HepG2 (cell line): Measurements from ENCODE around the gene TAS2R19. TPM values are rescaled to one million over a fixed set of nuclear protein-coding genes. Genes with fewer than 3 reads are reported as not detected.

Experiments used
- AKAP8 ChIP-seq: sonication (generic); formaldehyde crosslinking; IDR thresholded peaks from 2 replicates; pipeline ENCODE4 v1.5.1; 2020; ENCODE audit warnings: mild to moderate bottlenecking, missing genetic modification reagents
- HES4 ChIP-seq: sonication (generic); formaldehyde crosslinking; IDR thresholded peaks from 2 replicates; pipeline ENCODE4 v1.9.0; 2021; ENCODE audit warnings: mild to moderate bottlenecking, missing genetic modification reagents, borderline replicate concordance
- HMG20A ChIP-seq: IDR thresholded peaks from 2 replicates; pipeline ENCODE4 v1.6.1; 2016; ENCODE audit warnings: borderline replicate concordance
- MEF2D ChIP-seq: sonication (generic); formaldehyde crosslinking; IDR thresholded peaks from 2 replicates; pipeline ENCODE4 v1.5.1; 2020; ENCODE audit warnings: mild to moderate bottlenecking, missing genetic modification reagents
- NCOA2 ChIP-seq: sonication (generic); formaldehyde crosslinking; IDR thresholded peaks from 2 replicates; pipeline ENCODE4 v1.8.0; 2022; ENCODE audit warnings: inconsistent platforms
- NR2F2 ChIP-seq: IDR thresholded peaks from 2 replicates; pipeline ENCODE4 v1.6.1; 2012; ENCODE audit warnings: low read depth, inconsistent platforms, borderline replicate concordance
- RARG ChIP-seq: sonication (generic); formaldehyde crosslinking; IDR thresholded peaks from 2 replicates; pipeline ENCODE4 v1.4.0; 2020; ENCODE audit warnings: low read depth, mild to moderate bottlenecking, missing genetic modification reagents
- SOX6 ChIP-seq, 2 experiments: fragments of 450-650 bp in 1 of 2; sonication (generic) in 1 of 2; formaldehyde crosslinking in 1 of 2; IDR thresholded peaks; 2 replicates each; pipeline versions ENCODE4 v1.4.0 to v1.6.1; 2017 to 2020; ENCODE audit warnings: antibody characterized with exemption in 1 of 2, mild to moderate bottlenecking in 1 of 2, missing genetic modification reagents in 1 of 2
- TEAD3 ChIP-seq: optimal IDR thresholded peaks from 2 replicates; pipeline ENCODE3; 2016; ENCODE audit warnings: borderline replicate concordance
- ZFP36 ChIP-seq: fragments of 150-350 bp; IDR thresholded peaks from 2 replicates; pipeline ENCODE4 v1.6.1; 2018; ENCODE audit warnings: borderline replicate concordance, low read length, low read depth; ENCODE audit not compliant: partially characterized antibody
- ZFP82 ChIP-seq: sonication (generic); formaldehyde crosslinking; IDR thresholded peaks from 2 replicates; pipeline ENCODE4 v1.5.1; 2020; ENCODE audit warnings: mild to moderate bottlenecking, missing genetic modification reagents, borderline replicate concordance
- ZKSCAN5 ChIP-seq: sonication (generic); formaldehyde crosslinking; IDR thresholded peaks from 2 replicates; pipeline ENCODE4 v1.5.1; 2020; ENCODE audit warnings: mild to moderate bottlenecking, missing genetic modification reagents
- ZNF143 ChIP-seq: sonication (generic); formaldehyde crosslinking; IDR thresholded peaks from 2 replicates; pipeline ENCODE4 v1.4.0; 2020; ENCODE audit warnings: missing genetic modification reagents
- ZNF33B ChIP-seq: sonication (generic); formaldehyde crosslinking; IDR thresholded peaks from 2 replicates; pipeline ENCODE4 v1.5.1; 2020; ENCODE audit warnings: mild to moderate bottlenecking, missing genetic modification reagents
- ZNF589 ChIP-seq: sonication (generic); formaldehyde crosslinking; conservative IDR thresholded peaks from 2 replicates; pipeline ENCODE4 v1.8.0; 2022; ENCODE audit warnings: mild to moderate bottlenecking, moderate library complexity, missing genetic modification reagents
- ZSCAN29 ChIP-seq: sonication (generic); formaldehyde crosslinking; conservative IDR thresholded peaks from 2 replicates; pipeline ENCODE4 v1.4.0; 2020; ENCODE audit warnings: mild to moderate bottlenecking, missing genetic modification reagents
- polyA plus RNA-seq, 8 experiments: library from polyadenylated mRNA; depleted of rRNA in 3 of 8; stranded (reverse) in 7 of 8; unstranded in 1 of 8; fragments of >200 nt; fragmentation: Illumina TruSeq in 4 of 8; extraction: Trizol in 4 of 8; gene quantifications; 2 replicates each; pipeline versions ENCODE4 v1.2.1 to v1.2.3, GENCODE V29; 2011 to 2016; ENCODE audit warnings: low read depth in 4 of 8, missing spikeins in 1 of 8, mixed read lengths in 1 of 8; ENCODE audit not compliant: insufficient read depth in 1 of 8
- total RNA-seq, 5 experiments: library from RNA; depleted of rRNA; stranded (reverse); fragments of >200 nt; fragmentation: Illumina TruSeq; extraction: Trizol; gene quantifications; 2 replicates each; pipeline ENCODE4 v1.2.3, GENCODE V29; 2016; ENCODE audit warnings: low read depth in 1 of 5
- TF ChIP-seq, protein P1 (sequence below): sonication (generic); formaldehyde crosslinking; IDR thresholded peaks from 2 replicates; pipeline ENCODE4 v1.4.0; 2020; ENCODE audit warnings: mild to moderate bottlenecking, missing genetic modification reagents, borderline replicate concordance
- TF ChIP-seq, protein P2 (sequence below): sonication (generic); formaldehyde crosslinking; IDR thresholded peaks from 2 replicates; pipeline ENCODE4 v1.5.0; 2020; ENCODE audit warnings: missing genetic modification reagents, mild to moderate bottlenecking, borderline replicate concordance
- TF ChIP-seq, protein P3 (sequence below): sonication (generic); formaldehyde crosslinking; IDR thresholded peaks from 2 replicates; pipeline ENCODE4 v1.4.0; 2020; ENCODE audit warnings: missing genetic modification reagents, borderline replicate concordance
- TF ChIP-seq, protein P4 (sequence below): sonication (generic); formaldehyde crosslinking; IDR thresholded peaks from 2 replicates; pipeline ENCODE4 v1.5.0; 2020; ENCODE audit warnings: mild to moderate bottlenecking, missing genetic modification reagents

Gene TAS2R19
- total and polyA plus RNA-seq, 2 of the 13 experiments (the other 11 are each of a cell fraction or from before 2014, with no cell fraction given) = 0.62 to 5.3 TPM

DNA sequence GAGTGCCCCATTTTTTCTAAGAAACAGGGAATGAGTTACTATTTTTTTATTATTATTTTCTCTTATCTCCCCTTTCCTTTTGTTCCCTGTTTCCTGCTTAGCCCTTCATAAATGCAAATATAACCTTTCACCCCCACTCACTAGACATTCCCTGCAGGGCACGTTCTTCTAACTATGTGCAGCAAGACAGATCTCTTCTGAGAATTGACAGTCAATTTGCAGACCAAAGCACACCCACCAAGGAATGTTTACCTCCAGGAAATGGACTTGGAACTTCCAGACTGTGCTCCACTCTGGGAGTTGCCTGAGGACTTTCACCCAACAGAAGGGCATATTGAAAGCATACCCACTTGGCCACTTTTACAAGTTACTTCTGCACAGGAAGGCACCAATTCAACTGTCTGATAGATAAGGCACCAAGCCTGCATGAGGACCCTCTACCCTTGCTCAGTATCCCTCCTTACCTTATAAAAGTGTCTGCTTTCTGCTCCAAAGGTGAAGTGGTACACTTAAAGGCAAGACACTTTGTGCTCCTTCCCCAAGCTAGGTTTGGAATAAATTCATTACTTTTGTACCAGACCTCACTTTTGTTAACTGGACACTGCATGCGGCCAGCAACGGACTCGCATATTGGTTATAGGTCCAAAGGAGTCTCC lies 6.5 kb downstream of the TAS2R19 start (continued):
- TF ChIP-seq, protein P1, sequence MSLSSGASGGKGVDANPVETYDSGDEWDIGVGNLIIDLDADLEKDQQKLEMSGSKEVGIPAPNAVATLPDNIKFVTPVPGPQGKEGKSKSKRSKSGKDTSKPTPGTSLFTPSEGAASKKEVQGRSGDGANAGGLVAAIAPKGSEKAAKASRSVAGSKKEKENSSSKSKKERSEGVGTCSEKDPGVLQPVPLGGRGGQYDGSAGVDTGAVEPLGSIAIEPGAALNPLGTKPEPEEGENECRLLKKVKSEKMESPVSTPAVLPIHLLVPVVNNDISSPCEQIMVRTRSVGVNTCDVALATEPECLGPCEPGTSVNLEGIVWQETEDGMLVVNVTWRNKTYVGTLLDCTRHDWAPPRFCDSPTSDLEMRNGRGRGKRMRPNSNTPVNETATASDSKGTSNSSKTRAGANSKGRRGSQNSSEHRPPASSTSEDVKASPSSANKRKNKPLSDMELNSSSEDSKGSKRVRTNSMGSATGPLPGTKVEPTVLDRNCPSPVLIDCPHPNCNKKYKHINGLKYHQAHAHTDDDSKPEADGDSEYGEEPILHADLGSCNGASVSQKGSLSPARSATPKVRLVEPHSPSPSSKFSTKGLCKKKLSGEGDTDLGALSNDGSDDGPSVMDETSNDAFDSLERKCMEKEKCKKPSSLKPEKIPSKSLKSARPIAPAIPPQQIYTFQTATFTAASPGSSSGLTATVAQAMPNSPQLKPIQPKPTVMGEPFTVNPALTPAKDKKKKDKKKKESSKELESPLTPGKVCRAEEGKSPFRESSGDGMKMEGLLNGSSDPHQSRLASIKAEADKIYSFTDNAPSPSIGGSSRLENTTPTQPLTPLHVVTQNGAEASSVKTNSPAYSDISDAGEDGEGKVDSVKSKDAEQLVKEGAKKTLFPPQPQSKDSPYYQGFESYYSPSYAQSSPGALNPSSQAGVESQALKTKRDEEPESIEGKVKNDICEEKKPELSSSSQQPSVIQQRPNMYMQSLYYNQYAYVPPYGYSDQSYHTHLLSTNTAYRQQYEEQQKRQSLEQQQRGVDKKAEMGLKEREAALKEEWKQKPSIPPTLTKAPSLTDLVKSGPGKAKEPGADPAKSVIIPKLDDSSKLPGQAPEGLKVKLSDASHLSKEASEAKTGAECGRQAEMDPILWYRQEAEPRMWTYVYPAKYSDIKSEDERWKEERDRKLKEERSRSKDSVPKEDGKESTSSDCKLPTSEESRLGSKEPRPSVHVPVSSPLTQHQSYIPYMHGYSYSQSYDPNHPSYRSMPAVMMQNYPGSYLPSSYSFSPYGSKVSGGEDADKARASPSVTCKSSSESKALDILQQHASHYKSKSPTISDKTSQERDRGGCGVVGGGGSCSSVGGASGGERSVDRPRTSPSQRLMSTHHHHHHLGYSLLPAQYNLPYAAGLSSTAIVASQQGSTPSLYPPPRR (CRISPR knock-in tag) = peak; percentile 78; the same call in 1 of the 2 replicates
- TF ChIP-seq HMG20A (CRISPR knock-in tag) (peak; percentile 67; the same call in 1 of the 2 replicates), AKAP8 (CRISPR knock-in tag) (no peak), MEF2D (CRISPR knock-in tag) (peak; percentile 66; the same call in 1 of the 2 replicates), SOX6 (IDR thresholded peaks at IDR 0.05) (no peak), SOX6 (CRISPR knock-in tag; IDR thresholded peaks at IDR 0.05) (peak; percentile 95), ZNF143 (CRISPR knock-in tag) (no peak), NR2F2 (peak; percentile 82), ZFP82 (CRISPR knock-in tag) (no peak), ZFP36 (no peak), HES4 (CRISPR knock-in tag) (no peak), NCOA2 (CRISPR knock-in tag) (peak; percentile 82), ZKSCAN5 (CRISPR knock-in tag) (peak; percentile 68; the same call in 1 of the 2 replicates), TEAD3 (CRISPR knock-in tag) (peak; percentile 92), ZNF33B (CRISPR knock-in tag) (no peak), ZNF589 (CRISPR knock-in tag) (no peak), ZSCAN29 (CRISPR knock-in tag) (0 out of 2 replicates have a peak, but pooled peaks have one; percentile 27), RARG (CRISPR knock-in tag) (no peak)
- TF ChIP-seq, protein P2, sequence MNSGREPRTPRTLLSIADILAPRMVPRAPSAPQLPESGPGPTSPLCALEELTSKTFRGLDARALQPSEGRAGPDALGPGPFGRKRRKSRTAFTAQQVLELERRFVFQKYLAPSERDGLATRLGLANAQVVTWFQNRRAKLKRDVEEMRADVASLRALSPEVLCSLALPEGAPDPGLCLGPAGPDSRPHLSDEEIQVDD (CRISPR knock-in tag) = no peak
- TF ChIP-seq, protein P3, sequence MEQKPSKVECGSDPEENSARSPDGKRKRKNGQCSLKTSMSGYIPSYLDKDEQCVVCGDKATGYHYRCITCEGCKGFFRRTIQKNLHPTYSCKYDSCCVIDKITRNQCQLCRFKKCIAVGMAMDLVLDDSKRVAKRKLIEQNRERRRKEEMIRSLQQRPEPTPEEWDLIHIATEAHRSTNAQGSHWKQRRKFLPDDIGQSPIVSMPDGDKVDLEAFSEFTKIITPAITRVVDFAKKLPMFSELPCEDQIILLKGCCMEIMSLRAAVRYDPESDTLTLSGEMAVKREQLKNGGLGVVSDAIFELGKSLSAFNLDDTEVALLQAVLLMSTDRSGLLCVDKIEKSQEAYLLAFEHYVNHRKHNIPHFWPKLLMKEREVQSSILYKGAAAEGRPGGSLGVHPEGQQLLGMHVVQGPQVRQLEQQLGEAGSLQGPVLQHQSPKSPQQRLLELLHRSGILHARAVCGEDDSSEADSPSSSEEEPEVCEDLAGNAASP = peak; percentile 60; the same call in 1 of the 2 replicates
- TF ChIP-seq, protein P4, sequence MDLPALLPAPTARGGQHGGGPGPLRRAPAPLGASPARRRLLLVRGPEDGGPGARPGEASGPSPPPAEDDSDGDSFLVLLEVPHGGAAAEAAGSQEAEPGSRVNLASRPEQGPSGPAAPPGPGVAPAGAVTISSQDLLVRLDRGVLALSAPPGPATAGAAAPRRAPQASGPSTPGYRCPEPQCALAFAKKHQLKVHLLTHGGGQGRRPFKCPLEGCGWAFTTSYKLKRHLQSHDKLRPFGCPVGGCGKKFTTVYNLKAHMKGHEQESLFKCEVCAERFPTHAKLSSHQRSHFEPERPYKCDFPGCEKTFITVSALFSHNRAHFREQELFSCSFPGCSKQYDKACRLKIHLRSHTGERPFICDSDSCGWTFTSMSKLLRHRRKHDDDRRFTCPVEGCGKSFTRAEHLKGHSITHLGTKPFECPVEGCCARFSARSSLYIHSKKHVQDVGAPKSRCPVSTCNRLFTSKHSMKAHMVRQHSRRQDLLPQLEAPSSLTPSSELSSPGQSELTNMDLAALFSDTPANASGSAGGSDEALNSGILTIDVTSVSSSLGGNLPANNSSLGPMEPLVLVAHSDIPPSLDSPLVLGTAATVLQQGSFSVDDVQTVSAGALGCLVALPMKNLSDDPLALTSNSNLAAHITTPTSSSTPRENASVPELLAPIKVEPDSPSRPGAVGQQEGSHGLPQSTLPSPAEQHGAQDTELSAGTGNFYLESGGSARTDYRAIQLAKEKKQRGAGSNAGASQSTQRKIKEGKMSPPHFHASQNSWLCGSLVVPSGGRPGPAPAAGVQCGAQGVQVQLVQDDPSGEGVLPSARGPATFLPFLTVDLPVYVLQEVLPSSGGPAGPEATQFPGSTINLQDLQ (CRISPR knock-in tag) = no peak
